Upper lobe of left lung (tissue), 4 donors: ENCODE results near the gene MACROH2A2.

ENCODE experiments used
- EP300 ChIP-seq, 4 donors: sonication (generic); formaldehyde crosslinking; IDR thresholded peaks; one replicate each; pipeline ENCODE4 v1.5.1; 2017; ENCODE audit warnings: antibody characterized with exemption in 4 of 4, control low read depth in 2 of 4
- TF ChIP-seq, protein P1 (sequence below), 6 experiments: fragments of 450-650 bp in 4 of 6; fragments of 200-600 bp in 2 of 6; sonication (generic) in 2 of 6; IDR thresholded peaks; one replicate each; pipeline ENCODE4 v1.5.1; 2016 to 2019; ENCODE audit warnings: antibody characterized with exemption in 6 of 6

DNA sequence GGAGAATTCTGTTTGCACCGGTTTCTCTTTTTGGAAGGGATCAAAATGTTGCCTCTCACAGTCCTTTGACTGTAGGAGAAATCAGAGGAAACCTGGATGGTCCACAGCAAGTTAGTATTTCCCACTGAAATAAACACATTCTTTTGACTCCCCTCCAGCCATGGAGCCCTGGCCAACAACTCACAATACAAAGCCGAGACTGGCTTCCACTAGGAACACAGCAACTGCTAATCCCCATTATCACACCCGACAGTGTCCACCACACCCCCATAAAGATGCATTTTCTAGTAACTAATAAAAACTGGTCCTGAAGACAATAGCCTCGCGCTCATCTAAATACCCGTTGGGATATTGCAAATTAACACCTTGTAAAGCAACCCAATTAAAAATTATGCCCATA is 798 bp upstream of the MACROH2A2 start:
- TF ChIP-seq, protein P1, sequence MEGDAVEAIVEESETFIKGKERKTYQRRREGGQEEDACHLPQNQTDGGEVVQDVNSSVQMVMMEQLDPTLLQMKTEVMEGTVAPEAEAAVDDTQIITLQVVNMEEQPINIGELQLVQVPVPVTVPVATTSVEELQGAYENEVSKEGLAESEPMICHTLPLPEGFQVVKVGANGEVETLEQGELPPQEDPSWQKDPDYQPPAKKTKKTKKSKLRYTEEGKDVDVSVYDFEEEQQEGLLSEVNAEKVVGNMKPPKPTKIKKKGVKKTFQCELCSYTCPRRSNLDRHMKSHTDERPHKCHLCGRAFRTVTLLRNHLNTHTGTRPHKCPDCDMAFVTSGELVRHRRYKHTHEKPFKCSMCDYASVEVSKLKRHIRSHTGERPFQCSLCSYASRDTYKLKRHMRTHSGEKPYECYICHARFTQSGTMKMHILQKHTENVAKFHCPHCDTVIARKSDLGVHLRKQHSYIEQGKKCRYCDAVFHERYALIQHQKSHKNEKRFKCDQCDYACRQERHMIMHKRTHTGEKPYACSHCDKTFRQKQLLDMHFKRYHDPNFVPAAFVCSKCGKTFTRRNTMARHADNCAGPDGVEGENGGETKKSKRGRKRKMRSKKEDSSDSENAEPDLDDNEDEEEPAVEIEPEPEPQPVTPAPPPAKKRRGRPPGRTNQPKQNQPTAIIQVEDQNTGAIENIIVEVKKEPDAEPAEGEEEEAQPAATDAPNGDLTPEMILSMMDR (IDR thresholded peaks at IDR 0.05): no peak
- no peak for TF ChIP-seq EP300 (IDR thresholded peaks at IDR 0.05)
